ENCODE measurements around the gene CARD16.

GRCh38 chr11:105071089-105071732 is 26.1 kb upstream of the CARD16 start:
- no peak for TF ChIP-seq POLR2A (IDR thresholded peaks at IDR 0.05)
- TF ChIP-seq, protein P1, sequence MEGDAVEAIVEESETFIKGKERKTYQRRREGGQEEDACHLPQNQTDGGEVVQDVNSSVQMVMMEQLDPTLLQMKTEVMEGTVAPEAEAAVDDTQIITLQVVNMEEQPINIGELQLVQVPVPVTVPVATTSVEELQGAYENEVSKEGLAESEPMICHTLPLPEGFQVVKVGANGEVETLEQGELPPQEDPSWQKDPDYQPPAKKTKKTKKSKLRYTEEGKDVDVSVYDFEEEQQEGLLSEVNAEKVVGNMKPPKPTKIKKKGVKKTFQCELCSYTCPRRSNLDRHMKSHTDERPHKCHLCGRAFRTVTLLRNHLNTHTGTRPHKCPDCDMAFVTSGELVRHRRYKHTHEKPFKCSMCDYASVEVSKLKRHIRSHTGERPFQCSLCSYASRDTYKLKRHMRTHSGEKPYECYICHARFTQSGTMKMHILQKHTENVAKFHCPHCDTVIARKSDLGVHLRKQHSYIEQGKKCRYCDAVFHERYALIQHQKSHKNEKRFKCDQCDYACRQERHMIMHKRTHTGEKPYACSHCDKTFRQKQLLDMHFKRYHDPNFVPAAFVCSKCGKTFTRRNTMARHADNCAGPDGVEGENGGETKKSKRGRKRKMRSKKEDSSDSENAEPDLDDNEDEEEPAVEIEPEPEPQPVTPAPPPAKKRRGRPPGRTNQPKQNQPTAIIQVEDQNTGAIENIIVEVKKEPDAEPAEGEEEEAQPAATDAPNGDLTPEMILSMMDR (IDR thresholded peaks at IDR 0.05): no peak

Measured in sigmoid colon (tissue), 3 donors.